Sigmoid colon (tissue), 3 donors: ENCODE results near the gene CDC6.

Experiments used
- POLR2A ChIP-seq, 2 donors: fragments of 450-650 bp; IDR thresholded peaks; one replicate each; pipeline ENCODE4 v1.6.1; 2016; ENCODE audit warnings: antibody characterized with exemption in 2 of 2, mild to moderate bottlenecking in 2 of 2, moderate library complexity in 2 of 2
- TF ChIP-seq, protein P1 (sequence below), 4 experiments: fragments of 450-650 bp in 3 of 4; fragments of 200-600 bp in 1 of 4; IDR thresholded peaks; one replicate each; pipeline ENCODE4 v1.5.1; 2016 to 2019; ENCODE audit warnings: antibody characterized with exemption in 4 of 4, mild to moderate bottlenecking in 3 of 4, moderate library complexity in 2 of 4

DNA sequence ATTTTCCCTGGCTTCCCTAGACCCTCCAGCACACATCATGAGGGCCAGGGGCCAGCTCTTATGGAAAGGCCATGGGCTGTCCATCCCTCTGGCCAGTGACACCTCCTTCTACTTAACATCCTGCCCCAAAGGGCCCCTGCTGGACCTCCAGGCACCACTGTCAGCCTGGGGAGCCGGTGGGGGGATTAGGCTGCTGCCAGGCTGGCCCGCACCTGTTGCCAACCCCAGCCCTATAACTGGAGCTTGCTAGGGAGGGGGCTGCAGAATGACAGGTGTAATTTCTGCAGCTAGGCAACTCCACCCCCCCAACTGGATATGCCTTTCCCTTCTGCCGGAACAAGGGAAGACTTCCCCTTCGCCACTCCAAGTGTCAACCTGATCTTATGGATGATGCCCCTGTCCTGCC is 33.8 kb downstream of the CDC6 start:
- TF ChIP-seq, protein P1, sequence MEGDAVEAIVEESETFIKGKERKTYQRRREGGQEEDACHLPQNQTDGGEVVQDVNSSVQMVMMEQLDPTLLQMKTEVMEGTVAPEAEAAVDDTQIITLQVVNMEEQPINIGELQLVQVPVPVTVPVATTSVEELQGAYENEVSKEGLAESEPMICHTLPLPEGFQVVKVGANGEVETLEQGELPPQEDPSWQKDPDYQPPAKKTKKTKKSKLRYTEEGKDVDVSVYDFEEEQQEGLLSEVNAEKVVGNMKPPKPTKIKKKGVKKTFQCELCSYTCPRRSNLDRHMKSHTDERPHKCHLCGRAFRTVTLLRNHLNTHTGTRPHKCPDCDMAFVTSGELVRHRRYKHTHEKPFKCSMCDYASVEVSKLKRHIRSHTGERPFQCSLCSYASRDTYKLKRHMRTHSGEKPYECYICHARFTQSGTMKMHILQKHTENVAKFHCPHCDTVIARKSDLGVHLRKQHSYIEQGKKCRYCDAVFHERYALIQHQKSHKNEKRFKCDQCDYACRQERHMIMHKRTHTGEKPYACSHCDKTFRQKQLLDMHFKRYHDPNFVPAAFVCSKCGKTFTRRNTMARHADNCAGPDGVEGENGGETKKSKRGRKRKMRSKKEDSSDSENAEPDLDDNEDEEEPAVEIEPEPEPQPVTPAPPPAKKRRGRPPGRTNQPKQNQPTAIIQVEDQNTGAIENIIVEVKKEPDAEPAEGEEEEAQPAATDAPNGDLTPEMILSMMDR (IDR thresholded peaks at IDR 0.05): no peak
- TF ChIP-seq POLR2A (IDR thresholded peaks at IDR 0.05): no peak
